HL-60 (cell line): Measurements from ENCODE around the gene APBB2.

Source experiments
- GABPA ChIP-seq: IDR thresholded peaks from 2 replicates; pipeline ENCODE4 v1.6.1; 2012; ENCODE audit warnings: low read depth
- POLR2AphosphoS5 ChIP-seq: IDR thresholded peaks from 2 replicates; pipeline ENCODE4 v1.6.1; 2012; ENCODE audit warnings: low read depth
- REST ChIP-seq: IDR thresholded peaks from 2 replicates; pipeline ENCODE4 v1.6.1; 2012; ENCODE audit warnings: low read depth; ENCODE audit not compliant: insufficient replicate concordance
- TF ChIP-seq, protein P1 (sequence below): IDR thresholded peaks from one replicate; pipeline ENCODE4 v1.5.1; 2011; ENCODE audit warnings: low read length, control low read depth, inconsistent platforms; ENCODE audit not compliant: insufficient read depth

DNA sequence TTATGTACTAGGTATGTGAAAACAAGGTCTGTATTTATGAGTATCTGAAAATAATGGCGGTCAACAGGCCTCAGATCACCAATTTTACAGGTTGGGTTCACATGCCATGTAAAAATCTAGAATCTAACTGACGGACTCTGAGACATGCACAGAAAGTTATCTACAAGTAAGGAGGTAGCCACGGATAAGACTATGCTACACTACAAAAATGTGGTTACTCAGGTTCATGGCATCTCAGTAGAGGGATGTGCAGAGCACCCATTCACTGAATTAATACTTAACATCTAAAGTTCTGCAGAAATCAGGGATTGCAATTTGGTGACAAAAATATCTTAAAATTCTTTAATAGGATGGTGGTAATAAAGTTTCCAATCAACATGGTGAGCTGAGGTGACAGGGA is 155.9 kb downstream of the APBB2 start:
- TF ChIP-seq, protein P1, sequence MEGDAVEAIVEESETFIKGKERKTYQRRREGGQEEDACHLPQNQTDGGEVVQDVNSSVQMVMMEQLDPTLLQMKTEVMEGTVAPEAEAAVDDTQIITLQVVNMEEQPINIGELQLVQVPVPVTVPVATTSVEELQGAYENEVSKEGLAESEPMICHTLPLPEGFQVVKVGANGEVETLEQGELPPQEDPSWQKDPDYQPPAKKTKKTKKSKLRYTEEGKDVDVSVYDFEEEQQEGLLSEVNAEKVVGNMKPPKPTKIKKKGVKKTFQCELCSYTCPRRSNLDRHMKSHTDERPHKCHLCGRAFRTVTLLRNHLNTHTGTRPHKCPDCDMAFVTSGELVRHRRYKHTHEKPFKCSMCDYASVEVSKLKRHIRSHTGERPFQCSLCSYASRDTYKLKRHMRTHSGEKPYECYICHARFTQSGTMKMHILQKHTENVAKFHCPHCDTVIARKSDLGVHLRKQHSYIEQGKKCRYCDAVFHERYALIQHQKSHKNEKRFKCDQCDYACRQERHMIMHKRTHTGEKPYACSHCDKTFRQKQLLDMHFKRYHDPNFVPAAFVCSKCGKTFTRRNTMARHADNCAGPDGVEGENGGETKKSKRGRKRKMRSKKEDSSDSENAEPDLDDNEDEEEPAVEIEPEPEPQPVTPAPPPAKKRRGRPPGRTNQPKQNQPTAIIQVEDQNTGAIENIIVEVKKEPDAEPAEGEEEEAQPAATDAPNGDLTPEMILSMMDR, result no peak
- TF ChIP-seq POLR2AphosphoS5 (no peak), GABPA (no peak), REST (no peak)
